Right kidney (tissue), 1 donor: ENCODE results near the gene ZFP36.

ENCODE experiments used
- DNase-seq: peaks from one replicate; pipeline ENCODE4 v3.0.0-alpha.2; 2016

ZFP36 gene

GRCh38 chr19:39417463-39418181 is 11.0 kb downstream of the ZFP36 start:
- no peak for DNase-seq

- no peak for DNase-seq
Measured at GRCh38 chr19:39419003-39419402, 12.4 kb downstream of the ZFP36 start.

GRCh38 chr19:39420769-39421168 is 14.1 kb downstream of the ZFP36 start:
- DNase-seq: no peak

GRCh38 chr19:39422020-39422419 is 15.4 kb downstream of the ZFP36 start:
- DNase-seq: no peak

GRCh38 chr19:39423258-39424086 is 16.8 kb downstream of the ZFP36 start:
- no peak for DNase-seq

- no peak for DNase-seq
Measured at GRCh38 chr19:39424934-39425333, 18.3 kb downstream of the ZFP36 start.

- no peak for DNase-seq
Measured at GRCh38 chr19:39425744-39426143, 19.1 kb downstream of the ZFP36 start.

- no peak for DNase-seq
Measured at GRCh38 chr19:39426170-39426569, 19.5 kb downstream of the ZFP36 start.

GRCh38 chr19:39427707-39428106 is 21.1 kb downstream of the ZFP36 start:
- no peak for DNase-seq

- peak; percentile 82 for DNase-seq
Measured at GRCh38 chr19:39428283-39429112, 21.9 kb downstream of the ZFP36 start.

- DNase-seq: no peak
Measured at GRCh38 chr19:39430675-39431593, 24.3 kb downstream of the ZFP36 start.

- no peak for DNase-seq
Measured at GRCh38 chr19:39432677-39433025, 26.0 kb downstream of the ZFP36 start.

- no peak for DNase-seq
Measured at GRCh38 chr19:39433480-39434079, 26.9 kb downstream of the ZFP36 start.

GRCh38 chr19:39434123-39435076 is 27.8 kb downstream of the ZFP36 start:
- DNase-seq: no peak

- peak; percentile 84 for DNase-seq
Measured at GRCh38 chr19:39435499-39436349, 29.1 kb downstream of the ZFP36 start, which contains the start of gene RPS16. RPS16 (minus strand) TSS chr19:39435949; CDS start chr19:39435895, 54 bp downstream.

GRCh38 chr19:39436350-39436716 is 29.7 kb downstream of the ZFP36 start:
- DNase-seq: no peak

GRCh38 chr19:39438270-39438934 is 31.8 kb downstream of the ZFP36 start:
- DNase-seq: no peak

- no peak for DNase-seq
Measured at GRCh38 chr19:39444598-39445195, 38.0 kb downstream of the ZFP36 start.
